Uterus (tissue), 4 donors: Measurements from ENCODE around the gene C1GALT1. TPM values are rescaled to one million over a fixed set of nuclear protein-coding genes. Genes with fewer than 3 reads are reported as not detected.

Experiments used
- DNase-seq, 2 donors: peaks; one replicate each; pipeline ENCODE4 v3.0.0-alpha.2; 2019 to 2020
- H3K27ac ChIP-seq, 2 donors: fragments of 200-600 bp; sonication (generic); 1 replicate in 1 of 2; 2 replicates in 1 of 2; pipeline ENCODE4 v1.5.1; 2016 to 2018
- H3K27me3 ChIP-seq, 2 donors: fragments of 200-600 bp; sonication (generic); one replicate each; pipeline ENCODE4 v1.5.1; 2018 to 2019; ENCODE audit warnings: control low read depth in 1 of 2
- H3K36me3 ChIP-seq, 2 donors: fragments of 200-600 bp; sonication (generic); one replicate each; pipeline ENCODE4 v1.5.1; 2019; ENCODE audit warnings: control low read depth in 1 of 2
- H3K4me1 ChIP-seq, 2 donors: fragments of 200-600 bp; sonication (generic); one replicate each; pipeline ENCODE4 v1.5.1; 2018 to 2019; ENCODE audit warnings: control low read depth in 1 of 2
- H3K4me3 ChIP-seq, 2 donors: fragments of 200-600 bp; sonication (generic); 1 replicate in 1 of 2; 2 replicates in 1 of 2; pipeline ENCODE4 v1.5.1; 2018 to 2019; ENCODE audit warnings: mild to moderate bottlenecking in 1 of 2
- H3K9me3 ChIP-seq, 2 donors: fragments of 200-600 bp; sonication (generic); one replicate each; pipeline ENCODE4 v1.5.1; 2019; ENCODE audit warnings: control low read depth in 1 of 2
- POLR2A ChIP-seq, 2 donors: fragments of 450-650 bp; IDR thresholded peaks; one replicate each; pipeline ENCODE4 v1.6.1; 2016; ENCODE audit warnings: antibody characterized with exemption in 2 of 2, mild to moderate bottlenecking in 1 of 2, moderate library complexity in 1 of 2
- intact Hi-C: fragments of 100-400 bp; cut with DNase I; formaldehyde crosslinking; loops from one replicate; pipeline ENCODE4 v1.15.1; 2023; ENCODE audit warnings: low total_unique reads
- total RNA-seq, 4 donors: library from RNA; depleted of rRNA in 3 of 4; stranded (reverse); fragments of >200 nt in 3 of 4; gene quantifications; one replicate each; pipeline versions ENCODE4 v1.1.0 to v1.2.4, GENCODE V29; 2014 to 2023
- TF ChIP-seq, protein P1 (sequence below), 4 experiments: fragments of 200-600 bp in 2 of 4; fragments of 450-650 bp in 2 of 4; sonication (generic) in 2 of 4; IDR thresholded peaks; one replicate each; pipeline ENCODE4 v1.5.1; 2016 to 2019; ENCODE audit warnings: antibody characterized with exemption in 4 of 4, mild to moderate bottlenecking in 2 of 4, moderate library complexity in 1 of 4
- donor health status: DM: yes; HTN: yes; CAD: no.

The C1GALT1 gene
- total RNA-seq, 4 donors from 2014 or later, result 1.3 to 41.6 (median 15.1) TPM

DNA sequence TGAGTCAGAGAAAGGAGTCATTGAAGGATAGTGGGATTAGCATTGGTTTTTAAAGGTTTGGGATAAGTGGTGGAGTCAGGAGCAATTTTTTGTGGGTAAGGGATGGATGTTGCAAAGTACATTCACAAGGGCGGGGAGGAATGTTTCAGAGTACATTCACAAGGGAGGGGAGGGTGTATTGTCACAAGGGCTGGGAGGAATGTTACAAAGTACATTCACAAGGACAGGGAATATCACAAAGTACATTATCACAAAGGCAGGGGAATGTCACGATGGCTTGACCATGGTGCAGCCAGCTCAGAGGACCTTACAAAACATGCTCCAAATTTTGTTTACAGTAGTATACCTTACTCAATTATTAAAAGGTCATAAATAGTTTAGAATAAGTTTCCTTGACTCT is 30.3 kb downstream of the C1GALT1 start:
- intact Hi-C loops, result no loop called here
- TF ChIP-seq, protein P1, sequence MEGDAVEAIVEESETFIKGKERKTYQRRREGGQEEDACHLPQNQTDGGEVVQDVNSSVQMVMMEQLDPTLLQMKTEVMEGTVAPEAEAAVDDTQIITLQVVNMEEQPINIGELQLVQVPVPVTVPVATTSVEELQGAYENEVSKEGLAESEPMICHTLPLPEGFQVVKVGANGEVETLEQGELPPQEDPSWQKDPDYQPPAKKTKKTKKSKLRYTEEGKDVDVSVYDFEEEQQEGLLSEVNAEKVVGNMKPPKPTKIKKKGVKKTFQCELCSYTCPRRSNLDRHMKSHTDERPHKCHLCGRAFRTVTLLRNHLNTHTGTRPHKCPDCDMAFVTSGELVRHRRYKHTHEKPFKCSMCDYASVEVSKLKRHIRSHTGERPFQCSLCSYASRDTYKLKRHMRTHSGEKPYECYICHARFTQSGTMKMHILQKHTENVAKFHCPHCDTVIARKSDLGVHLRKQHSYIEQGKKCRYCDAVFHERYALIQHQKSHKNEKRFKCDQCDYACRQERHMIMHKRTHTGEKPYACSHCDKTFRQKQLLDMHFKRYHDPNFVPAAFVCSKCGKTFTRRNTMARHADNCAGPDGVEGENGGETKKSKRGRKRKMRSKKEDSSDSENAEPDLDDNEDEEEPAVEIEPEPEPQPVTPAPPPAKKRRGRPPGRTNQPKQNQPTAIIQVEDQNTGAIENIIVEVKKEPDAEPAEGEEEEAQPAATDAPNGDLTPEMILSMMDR (IDR thresholded peaks at IDR 0.05), result no peak
- TF ChIP-seq POLR2A (IDR thresholded peaks at IDR 0.05), result no peak
- DNase-seq, result no peak
- Histone ChIP-seq H3K4me3 (no peak overlapping the region), H3K36me3 (no peaks in the 10 kb centered on the region), H3K27me3 (no peaks in the 10 kb centered on the region), H3K9me3 (no peaks in the 10 kb centered on the region), H3K4me1 (no peaks in the 10 kb centered on the region), H3K27ac (no peak overlapping the region)

DNA sequence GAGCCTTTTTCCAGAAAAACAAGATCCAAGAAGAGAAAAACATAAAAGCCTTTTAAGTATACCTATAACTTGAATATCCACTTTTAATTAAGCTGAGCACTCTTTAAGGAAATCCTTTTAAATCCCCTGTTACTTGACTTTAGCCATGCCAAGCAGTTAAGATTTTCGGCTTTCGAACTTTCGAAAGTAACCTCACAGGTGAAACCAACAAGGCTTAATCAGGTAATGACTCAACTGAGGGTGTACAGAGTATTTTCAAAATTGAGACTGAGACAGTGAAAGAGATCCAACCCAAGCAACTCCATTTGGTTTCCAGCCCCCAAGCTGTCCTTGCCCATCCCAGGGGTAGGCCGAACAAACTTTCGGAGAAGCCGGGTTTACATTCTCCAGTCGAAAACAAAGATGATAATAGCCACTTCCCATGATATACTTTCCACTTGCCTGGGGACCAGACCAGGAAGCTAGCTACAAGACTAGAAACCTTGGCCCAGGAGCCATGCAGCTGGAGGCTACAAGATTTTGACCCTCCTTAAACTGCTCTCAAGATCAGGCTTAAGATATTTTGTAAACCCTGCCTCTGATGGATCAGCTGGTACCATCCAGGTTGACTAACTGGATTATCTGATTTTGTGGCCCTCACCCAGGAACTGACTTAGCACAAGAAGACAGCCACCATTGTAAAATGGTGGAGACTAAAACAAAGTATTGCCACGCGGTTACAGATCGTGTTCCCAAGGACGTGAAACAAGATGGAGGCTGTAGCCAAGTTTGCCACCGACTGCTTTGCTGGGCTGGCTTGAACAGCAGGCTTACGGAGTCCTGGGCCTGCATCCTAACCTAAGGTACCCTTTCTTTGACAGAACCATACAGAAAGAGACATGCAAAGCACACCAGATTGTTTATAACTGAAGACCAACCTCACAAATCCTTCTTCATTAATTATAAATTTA is 32.3 kb downstream of the C1GALT1 start:
- intact Hi-C loops, result no loop called here
- no peaks in the 10 kb centered on the region for H3K9me3 ChIP-seq
- TF ChIP-seq, protein P1 (IDR thresholded peaks at IDR 0.05), result no peak
- TF ChIP-seq POLR2A (IDR thresholded peaks at IDR 0.05), result no peak
- no peak for DNase-seq
- no peaks in the 10 kb centered on the region for H3K36me3 ChIP-seq
- no peak overlapping the region for H3K27ac ChIP-seq
- H3K27me3 ChIP-seq, result no peaks in the 10 kb centered on the region
- H3K4me3 ChIP-seq, result no peak overlapping the region
- H3K4me1 ChIP-seq, result no peaks in the 10 kb centered on the region

DNA sequence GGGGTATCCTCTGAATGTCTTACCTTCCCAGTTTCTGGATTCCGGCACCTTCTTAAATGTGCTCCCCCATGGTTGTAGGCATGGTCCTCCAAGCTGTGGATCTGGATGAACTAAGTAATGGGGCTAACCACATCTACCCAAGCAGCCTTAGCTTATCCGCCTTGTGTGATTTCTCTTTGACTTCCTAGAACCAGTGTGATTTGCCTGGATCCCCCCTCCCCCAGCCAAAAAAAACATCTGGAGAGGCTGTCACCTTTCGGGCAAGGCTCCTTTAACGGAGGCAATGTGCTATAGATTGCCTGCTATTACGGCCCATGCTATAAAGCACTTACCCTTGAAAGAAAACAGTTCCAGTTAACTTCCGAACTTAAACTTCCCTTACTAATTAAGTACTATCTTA is 33.9 kb downstream of the C1GALT1 start:
- intact Hi-C loops, result no loop called here
- TF ChIP-seq, protein P1 (IDR thresholded peaks at IDR 0.05), result no peak
- no peak for TF ChIP-seq POLR2A (IDR thresholded peaks at IDR 0.05)
- DNase-seq, result no peak
- H3K36me3 ChIP-seq, result no peaks in the 10 kb centered on the region
- H3K4me3 ChIP-seq, result no peak overlapping the region
- no peaks in the 10 kb centered on the region for H3K9me3 ChIP-seq
- no peaks in the 10 kb centered on the region for H3K27me3 ChIP-seq
- H3K4me1 ChIP-seq, result no peaks in the 10 kb centered on the region
- no peak overlapping the region for H3K27ac ChIP-seq

DNA sequence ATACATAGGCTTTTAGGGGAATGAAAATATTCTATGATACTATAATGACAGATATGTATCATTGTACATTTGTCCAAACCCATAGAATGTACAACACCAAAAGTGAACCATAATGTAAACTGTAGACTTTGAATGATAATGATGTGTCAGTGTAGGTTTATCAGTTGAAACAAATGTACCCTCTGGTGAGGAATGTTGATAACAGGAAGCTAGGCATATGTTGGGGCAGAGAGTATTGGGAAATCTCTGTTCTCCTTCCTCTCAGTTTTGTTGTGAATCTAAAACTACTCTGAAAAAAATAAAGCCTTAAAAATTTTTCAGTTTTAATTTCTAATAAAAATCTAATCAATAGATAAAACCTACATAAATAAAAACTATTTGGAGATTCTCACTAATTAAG is 36.9 kb downstream of the C1GALT1 start:
- Histone ChIP-seq H3K9me3 (no peaks in the 10 kb centered on the region), H3K4me3 (no peak overlapping the region), H3K4me1 (no peaks in the 10 kb centered on the region), H3K27me3 (no peaks in the 10 kb centered on the region), H3K27ac (no peak overlapping the region), H3K36me3 (no peaks in the 10 kb centered on the region)
- no peak for DNase-seq
- intact Hi-C loops, result no loop called here
- no peak for TF ChIP-seq POLR2A (IDR thresholded peaks at IDR 0.05)
- TF ChIP-seq, protein P1 (IDR thresholded peaks at IDR 0.05), result no peak

DNA sequence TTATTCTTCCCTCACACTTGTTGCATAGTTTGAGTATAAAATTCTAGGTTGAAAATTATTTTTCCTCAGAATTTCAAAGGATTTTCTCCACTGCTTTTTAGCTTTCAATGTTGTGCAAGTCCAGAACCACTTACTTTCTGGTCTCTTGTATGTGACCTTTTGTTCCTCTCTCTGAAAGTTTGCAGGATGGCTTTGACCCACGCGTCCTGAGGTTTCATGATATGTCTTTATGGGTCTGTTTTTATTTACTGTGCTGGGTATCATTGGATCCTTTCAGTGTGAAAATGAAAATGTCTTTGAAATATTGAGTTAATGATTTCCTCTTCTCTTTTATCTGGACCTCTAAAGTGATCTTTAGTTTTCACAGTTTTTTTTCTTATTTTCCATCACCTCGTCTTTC is 38.5 kb downstream of the C1GALT1 start:
- Histone ChIP-seq H3K27me3 (no peaks in the 10 kb centered on the region), H3K9me3 (no peaks in the 10 kb centered on the region), H3K4me3 (no peak overlapping the region), H3K27ac (no peak overlapping the region), H3K4me1 (no peaks in the 10 kb centered on the region), H3K36me3 (no peaks in the 10 kb centered on the region)
- intact Hi-C loops, result no loop called here
- no peak for TF ChIP-seq POLR2A (IDR thresholded peaks at IDR 0.05)
- TF ChIP-seq, protein P1 (IDR thresholded peaks at IDR 0.05), result no peak
- DNase-seq, result no peak
